Measurements from ENCODE around the gene CPA1.

The CPA1 gene

DNA sequence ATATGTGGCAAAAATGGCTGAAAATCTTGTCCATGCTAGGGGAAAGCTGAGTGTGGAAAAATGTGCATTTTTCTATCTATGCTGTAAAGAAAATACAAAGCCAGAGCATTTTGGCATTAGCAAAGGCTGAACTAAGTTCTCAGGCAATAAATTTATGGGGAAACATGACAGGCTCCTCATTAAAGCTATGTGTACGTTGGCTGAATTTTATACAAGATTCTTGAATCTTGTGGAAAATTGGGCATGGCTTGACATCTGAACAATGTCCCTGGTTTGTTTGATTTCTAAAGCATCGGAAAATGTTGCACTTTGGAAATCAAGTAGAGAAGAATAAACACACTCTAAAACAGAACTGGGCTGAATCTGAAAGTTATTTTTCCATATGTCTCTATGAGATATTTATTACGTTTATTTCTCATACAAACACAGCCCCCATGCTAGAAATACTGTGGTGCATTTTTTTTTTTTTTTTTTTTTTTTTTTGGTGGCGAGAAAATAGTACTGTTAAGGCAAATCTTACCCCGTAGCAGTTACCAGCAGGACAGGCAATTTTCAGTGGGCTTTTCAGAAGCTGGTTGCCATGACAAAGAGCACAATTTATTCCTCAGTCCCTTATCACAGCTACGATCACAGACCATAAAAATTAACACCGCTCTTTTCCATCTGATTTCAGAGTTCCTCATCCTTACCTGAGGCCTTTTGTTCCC is 16.9 kb downstream of the CPA1 start:
- DNase-seq, result no peak

DNA sequence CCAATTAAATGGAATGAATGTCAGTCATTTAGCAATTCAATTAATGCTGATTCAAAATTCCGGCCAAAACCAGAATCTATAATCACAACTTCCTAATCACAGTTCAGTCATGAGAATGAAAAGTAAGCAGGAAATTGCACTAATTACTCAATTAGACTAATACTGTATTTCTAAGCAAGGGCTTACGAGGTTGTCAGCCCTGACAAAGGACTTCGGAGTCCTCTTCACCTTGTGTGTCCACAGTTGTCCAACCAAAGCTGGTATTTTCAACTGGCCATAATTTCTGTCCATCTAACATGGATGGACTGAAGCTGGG is 17.4 kb downstream of the CPA1 start:
- DNase-seq, result no peak

DNA sequence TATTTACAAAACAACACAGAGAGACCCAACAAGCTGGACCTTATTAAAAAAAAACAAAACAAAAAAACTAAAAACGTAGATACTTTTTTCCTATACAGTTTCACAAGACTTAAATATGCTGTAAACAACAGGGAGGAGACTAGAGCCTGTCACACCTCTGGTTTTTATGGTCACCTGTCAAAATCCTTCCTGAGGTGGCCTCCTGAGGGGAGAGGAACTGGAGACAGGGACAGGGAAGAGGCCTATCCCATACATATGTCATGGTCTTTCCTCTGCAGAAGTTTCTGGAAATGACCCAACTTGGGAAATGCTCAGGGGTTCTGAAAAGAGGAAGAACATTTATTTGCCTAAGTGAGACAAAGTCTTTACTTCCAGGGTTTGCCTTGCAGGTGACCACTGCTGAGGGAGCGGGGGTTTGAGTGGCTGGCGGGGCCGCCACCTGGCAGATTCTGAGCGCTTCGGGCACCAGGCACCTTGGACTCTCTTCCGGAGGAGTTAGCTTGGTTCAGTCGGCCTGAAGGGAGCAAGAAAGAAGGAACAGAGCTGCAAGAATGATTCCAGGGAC is 18.3 kb downstream of the CPA1 start:
- DNase-seq, result no peak

DNA sequence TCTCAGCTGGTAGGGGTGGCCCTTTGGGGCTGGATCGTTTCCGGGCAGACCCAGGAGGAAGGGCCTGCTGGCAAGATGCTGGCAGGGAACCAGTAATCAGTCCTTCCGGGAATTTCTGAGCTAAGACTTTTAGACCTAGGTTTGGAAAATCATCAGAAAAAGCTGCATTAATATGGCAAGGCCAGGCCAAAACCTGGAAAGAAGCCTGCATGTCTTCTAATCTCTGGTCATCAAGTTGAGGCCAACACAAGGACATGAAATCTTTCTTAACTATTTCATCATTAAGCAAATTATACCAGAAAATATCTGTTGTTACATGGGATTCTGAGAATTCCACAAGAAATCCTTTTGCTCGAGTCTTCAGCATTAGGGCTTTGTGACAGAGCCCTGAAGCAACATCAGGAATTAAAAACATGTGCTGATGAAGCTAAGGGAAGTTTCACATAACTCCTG is 19.9 kb downstream of the CPA1 start:
- no peak for DNase-seq

DNA sequence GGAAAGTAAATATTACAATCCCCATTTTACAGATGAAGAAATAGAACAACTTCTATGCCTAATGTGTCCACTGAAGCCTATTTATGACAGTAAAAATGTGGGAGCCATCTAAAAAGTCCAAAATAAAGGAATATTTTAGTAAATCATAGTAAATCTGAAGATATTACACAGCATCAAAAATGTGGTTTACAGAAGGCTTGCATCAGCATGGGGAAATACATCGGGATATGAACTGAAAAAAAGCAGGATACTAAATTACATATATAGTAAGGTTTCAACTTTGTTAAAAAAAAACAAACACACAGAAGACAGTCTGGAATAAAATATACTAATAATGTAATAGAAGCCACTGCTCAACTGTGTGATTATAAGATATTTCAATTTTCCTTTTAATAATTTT is 20.8 kb downstream of the CPA1 start:
- no peak for DNase-seq

DNA sequence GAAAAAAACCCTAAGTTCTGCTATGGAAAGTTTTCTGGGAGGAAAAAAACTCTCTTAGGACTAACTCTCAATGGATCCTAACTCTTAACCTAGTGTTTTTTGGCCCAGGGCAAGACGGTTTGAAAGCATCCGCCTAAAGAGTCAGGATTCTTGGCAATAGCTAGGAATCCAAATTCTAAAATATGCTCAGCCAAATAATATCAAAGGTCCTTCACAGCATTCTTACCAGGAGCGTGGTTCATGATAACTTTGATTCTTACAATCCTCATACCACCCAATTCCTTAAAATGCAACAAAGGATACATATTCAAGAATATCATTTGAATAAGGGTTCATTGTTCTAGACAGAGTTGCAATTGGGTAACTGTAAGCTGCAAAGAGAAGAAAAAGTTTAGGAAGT is 21.3 kb downstream of the CPA1 start:
- no peak for DNase-seq

DNA sequence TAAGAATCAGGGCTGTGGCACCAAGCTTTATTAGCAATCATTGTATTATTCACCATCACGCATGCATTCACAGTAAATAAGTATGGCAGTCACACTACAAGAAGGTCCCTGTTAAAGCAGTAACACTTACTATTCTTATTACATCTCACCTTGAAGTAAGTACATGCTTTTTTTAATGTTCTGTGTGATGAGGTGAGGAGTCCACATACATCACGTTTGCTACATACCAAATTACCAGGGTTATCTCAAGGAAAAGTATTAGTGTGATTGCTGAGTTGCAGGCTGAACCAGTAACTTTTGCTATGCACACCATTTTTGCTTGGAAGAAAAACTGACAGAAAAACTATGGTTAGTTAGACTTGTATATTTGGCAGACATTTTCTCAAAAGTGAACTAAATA is 24.7 kb downstream of the CPA1 start:
- DNase-seq, result no peak

DNA sequence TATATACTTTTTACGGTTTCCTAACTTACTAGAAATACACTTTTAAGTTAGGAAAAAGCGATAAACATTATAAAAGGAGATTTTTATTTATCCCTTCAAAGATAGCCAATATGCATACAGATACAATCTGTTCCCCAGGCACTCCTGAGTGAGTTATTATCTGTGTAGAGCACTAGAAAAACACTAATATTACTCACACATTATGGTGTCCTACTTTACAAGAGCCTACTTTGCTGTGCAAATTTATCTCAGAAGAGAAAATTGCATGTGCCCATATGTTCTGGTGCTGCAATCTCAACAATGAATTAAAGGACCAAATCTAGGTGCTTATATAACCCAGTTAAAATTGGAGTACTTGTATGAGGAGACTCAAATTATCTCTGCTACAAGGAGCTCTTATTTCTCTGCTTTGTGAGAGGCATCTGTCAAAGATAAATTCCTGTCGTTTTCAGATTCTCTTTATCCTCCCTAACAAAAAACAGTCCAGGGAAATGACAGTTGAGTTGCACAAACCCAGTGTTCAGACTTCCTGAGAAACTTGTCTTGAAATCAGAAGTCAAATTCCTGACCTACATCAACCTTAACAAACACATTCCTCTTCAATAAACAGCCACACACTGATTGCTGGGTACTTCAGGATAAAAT is 28.9 kb downstream of the CPA1 start:
- DNase-seq, result no peak

DNA sequence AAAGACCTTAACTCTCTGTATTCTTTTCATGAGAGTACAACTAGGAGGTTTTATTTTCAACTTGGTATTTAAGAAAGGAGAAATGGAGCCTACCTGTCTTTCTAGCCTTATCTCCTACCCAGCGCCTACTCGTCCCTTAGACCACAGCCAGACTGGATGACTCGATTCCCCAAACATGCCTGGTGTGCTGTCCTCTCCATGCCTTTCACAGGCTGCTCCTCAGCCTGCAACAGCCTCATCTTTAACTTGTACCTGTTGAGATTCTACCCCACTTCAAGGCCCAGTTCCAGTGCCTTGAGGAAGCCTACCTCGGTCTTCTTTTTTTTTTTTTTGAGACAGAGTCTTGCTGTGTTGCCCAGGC is 29.4 kb downstream of the CPA1 start:
- DNase-seq, result no peak

DNA sequence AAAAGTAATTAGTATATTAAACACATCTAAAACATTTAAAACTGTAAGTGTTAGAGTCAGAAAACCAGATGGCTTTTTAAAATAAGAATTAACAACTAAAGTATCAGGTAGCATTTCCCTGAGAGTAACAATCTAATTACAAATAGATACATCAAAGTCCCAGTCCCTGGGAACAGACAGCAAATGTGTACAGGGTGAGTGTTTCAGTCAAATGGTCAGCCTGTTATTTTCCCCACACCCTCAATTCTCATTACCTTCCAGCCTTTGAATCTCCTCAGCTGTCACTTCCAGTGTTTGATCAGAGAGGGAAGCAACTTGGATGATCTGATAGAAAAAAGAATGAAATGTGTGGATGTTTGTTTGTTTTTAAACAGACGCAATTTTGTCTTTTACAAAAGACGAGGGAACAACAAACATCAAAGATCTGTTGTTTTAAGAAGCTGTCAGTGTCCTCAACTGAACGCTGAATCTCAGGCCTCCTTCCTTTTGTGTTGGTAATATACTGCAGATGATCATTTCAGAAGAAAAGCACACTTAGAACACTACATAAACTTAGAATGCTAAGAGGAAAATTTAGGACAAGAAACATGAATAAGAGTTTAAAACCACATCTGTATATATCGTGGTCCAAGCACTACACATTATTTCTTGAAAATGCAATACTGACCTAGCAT is 30.7 kb downstream of the CPA1 start:
- DNase-seq, result no peak

DNA sequence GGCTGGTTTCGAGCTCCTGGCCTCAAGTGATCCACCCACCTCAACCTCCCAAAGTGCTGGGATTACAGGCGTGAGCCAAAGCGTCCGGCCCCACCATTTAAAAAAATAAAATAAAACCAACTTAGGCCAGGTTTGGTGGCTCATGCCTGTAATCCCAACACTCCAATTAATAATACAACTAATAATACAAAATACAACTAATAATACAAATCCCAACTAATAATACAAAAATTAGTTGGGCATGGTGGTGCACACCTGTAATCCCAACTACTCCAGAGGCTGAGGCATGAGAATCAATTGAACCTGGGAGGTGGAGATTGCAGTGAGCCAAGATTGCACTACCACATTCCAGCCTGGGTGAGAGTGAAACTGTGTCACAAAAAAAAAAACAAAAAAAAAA is 32.9 kb downstream of the CPA1 start:
- no peak for DNase-seq

DNA sequence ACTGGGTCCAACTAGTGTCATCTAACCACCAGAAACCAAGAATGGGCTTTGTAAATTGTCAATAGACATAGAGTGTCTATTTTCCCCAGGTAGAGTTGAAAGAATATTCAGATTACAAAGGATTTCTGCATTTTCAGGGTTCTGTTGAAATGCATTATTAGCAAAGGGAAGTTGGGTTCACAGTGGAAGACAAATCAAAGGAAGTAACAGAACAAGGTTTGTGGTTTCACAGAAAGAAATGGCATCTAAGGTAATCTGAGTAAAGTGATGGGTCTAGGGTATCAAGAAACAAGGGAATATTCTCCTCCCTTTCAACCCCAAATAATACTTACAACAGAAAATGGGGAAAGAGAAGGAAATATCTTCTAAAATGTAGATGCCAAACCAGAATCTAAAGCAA is 34.7 kb downstream of the CPA1 start:
- no peak for DNase-seq

DNA sequence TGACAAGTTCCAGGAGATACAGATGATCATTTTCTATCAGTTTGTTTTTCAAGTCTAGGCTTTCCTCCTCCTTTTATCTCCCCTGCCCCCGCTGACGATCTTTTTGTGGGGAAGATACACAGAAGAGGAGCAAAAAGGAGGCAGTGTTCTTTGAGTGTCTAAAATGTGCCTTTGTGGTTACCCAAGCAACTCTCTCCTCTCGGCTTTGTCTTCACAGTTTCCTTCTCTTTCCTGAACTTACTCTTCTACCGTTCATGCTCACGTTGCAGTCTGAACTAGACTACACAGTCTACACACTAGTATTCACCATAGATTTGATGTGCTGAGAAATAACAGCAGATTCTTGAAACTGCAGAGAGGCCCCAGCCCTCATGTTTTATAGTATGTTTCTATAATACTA is 36.9 kb downstream of the CPA1 start:
- DNase-seq, result no peak

DNA sequence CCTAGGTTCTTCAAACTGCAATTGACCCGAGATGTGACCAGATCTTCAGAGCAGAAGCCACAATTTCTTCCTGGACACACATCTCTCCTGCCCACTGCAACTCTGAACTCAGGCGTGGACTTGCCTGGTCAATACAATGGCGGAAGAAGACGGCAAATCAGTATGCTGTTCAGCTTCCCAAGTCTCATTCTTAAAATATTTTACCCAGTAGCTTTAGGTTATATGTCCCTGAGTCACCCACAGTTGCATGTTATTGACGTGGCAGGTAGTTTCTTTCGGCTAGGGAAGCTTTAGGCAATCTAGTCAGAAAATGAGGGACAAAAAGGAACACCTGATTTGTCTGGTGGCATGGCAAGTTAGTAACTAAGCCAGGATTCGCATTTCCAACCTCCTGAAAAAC is 38.0 kb downstream of the CPA1 start:
- no peak for DNase-seq

DNA sequence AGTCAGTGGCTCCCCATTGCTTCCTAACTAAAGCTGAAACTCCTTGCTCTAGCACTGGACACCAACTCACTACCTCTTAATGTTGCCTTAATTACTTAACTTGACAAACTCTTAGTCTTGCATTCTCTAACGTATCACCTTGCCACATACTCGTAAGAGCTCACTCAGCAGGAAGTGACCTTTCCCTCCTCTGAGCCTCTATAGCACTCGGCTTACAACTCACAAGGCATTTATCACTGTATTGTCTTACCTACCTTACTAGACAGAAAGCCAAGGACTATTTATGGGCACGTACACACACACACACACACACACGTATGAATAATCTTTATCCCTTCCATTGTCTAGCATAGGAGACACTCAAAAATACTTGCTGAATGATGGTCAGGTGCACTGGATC is 39.4 kb downstream of the CPA1 start:
- DNase-seq, result no peak

DNA sequence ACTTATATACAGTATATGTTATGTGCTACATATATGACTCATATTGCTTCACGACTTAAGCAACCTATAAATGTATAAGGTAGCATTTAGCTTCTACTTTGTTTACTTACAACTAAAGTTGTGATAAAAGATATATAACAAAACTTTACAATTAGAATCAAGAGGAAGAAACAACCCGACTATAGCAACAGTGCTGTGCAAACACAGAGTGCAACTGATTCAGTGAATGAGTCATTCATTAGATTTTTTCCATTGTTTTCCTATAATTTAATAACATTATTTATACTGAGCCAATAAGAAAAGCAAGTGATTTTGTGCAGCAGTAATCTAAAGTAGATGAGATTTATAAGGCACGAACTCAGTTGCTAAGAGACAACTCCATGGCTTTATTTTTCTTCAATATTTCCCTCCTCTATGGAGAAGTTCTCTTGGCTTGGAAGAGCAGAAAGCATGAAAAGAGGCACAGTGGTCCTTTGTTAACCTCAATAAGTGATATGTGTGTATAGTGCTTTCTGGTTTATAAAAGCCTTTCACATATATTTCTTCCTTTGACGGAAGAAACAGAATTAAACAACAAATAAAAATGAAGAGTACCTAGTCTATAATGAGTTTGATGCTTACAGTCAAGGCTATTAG is 40.8 kb downstream of the CPA1 start:
- no peak for DNase-seq

DNA sequence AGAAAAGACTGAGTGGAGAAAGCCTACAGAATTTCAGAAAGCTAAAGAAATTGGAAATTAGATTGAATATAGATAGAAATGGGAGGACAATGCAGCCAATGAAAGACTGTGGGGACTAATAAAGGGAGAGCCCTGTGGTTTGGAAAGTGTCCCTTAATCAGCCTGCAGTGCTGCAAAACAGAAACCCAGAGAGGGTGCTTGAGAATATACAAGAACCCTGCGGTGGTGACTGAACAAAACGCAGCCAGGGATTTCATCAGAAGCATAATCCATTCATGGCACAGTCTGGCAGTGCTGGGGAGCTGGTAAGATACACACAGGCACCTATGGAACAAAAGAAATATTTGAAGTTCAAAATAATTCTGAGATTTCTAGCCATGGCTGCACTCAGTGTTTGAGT is 41.4 kb downstream of the CPA1 start:
- DNase-seq, result no peak

DNA sequence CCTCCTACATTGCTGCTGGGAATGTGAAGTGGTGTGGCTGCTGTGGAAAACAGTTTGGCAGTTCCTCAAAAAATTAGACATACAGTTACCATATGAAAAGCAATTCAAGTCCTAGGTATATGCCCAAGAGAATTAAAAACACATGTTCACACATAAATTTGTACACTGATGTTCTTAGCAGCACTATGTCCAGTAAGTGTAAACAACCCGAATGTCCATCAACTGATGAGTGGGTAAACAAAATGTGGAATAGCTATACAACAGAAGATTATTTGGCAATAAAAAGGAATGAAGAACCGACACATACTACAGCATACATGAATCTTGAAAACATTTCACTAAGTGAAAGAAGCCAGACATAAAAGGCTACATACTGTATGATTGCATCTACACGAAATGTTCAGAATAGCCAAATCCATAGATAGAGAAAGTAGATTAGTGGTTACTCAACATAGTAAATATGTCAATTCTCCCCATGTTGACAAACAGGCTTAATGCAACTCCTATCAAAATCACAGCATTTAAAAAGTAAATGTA is 43.3 kb downstream of the CPA1 start:
- no peak for DNase-seq

DNA sequence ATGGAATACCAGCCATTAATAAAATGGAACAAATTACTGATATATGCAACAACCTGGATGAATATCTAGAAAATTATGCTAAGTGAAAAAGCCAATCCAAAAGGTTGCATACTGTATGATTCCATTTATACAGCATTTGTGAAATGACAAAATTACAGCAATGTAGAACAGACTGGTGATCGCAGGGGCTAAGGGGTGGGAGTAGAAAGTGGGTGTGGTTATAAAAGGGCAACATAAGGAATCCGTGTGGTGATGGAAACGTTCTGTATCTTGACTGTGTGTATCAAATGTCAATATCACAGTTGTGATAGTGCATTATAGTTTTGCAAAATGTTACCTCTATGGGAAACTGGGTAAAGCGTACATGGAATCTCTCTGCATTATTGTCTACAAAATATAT is 45.5 kb downstream of the CPA1 start:
- no peak for DNase-seq

DNA sequence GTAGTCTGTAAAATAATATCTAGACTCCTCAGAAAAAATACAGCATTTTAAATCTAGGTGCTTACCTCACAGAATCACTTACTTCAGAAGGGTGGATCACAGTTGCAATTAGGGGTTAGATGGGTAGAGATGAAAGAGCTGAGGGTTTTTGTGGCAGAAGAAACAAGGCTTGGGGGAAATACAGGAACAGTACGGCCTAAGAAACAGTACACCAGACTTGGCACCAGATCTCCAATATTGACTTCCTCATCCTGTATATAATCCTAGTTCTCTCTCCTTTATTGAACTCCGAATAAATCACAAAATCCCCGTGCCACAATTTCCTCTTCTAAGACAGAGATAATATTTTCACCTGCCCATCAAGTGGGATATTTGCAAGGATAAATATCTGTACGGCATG is 46.3 kb downstream of the CPA1 start:
- DNase-seq, result no peak

DNA sequence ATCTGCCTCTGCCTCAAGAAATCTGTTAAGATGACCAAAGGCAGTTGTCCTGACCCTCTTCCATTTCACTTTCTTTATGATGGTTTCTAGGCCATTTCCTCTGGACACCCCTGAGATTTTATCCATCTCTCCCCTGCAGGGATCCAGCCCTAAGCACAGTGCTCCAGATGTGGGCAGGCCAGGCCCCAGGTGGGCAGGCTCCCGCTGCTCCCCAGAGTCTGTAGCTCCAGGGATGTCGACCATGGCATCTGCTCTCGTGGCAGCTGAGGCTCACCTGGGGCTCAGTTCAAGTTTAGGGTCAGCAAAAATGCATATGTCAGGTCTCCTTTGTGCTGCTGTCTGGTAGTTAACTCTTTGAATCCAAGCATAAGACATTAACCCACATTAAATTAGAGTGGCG is 48.7 kb downstream of the CPA1 start:
- no peak for DNase-seq

DNA sequence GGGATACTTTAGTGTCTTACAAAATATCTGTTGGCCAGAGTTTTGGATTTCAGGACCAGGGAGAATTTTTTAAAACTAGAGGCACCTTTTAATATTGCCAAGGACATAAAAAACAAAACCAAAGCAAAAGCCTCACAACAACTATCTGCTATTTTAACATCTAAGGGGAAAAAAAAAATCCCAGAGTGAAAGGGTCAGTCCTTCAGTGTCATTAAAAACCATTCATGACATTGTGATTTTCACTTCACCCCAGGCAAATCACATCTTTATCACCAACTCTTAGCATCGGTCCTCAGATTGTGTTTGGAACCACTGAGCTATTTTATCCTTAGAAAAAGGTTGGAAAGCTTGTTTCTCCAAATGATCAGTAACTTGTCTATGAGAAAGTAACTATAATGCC is 49.8 kb downstream of the CPA1 start:
- no peak for DNase-seq

DNA sequence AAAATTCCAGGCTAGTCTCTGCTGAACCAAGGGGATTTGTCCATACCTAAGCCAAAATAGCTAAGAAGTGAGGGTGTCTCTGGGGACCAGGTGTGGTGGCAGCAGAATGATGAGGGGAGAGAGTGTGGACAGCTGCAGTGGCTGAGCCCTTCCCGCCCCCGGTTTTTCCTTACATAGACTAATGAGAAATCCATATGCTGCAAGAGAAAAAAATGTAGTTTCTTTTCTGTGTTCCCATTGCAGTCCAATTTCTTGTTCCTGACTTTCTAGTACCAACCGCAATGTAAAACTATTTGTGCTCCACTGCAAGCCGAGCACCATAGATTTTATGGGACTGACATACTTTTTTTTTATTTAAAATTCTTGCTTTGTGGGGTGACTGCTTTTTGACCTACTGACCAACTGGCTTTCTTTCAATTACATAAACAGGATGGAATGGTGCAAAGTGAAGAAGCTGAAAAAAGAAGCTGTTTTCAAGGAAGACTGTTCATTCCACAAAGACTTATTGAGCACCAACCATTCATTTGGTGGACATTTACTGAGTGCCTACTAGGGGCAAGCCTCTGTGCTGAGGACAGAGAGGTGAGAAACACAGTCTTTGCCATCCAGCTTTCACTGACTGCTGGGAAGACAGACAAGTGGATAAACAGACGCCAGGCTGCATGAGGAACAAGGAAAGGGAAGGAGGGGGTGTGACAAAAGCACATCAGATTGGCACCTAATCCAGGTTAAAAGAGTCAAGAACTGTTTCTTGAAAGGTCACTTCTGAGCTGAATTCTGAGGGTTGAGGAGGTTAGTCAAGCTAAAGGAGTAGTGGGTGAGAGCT is 50.8 kb downstream of the CPA1 start:
- no peak for DNase-seq
